ENCODE measurements around the gene HSPA6. TPM values are rescaled to one million over a fixed set of nuclear protein-coding genes. Genes with fewer than 3 reads are reported as not detected.

Gene HSPA6
- total RNA-seq: 0.96 and 2.3 TPM in 2 replicates

GRCh38 chr1:161523817-161524741 is at the start of gene HSPA6:
TSS of gene HSPA6 (plus strand) at chr1:161524540. CDS start at chr1:161524659, 119 bp downstream.

GRCh38 chr1:161549652-161550051 is 25.3 kb downstream of the HSPA6 start, which contains the start of gene FCGR3A:
TSS of gene FCGR3A (minus strand) at chr1:161549818. CDS start at chr1:161549736, 82 bp downstream.

Other genes with a start within 250 kb of the HSPA6 start
- 1.7 and 2.3 TPM in 2 replicates for gene MPZ, start 214.6 kb upstream of the HSPA6 start, total RNA-seq
- 21.4 and 23.6 TPM in 2 replicates for gene SDHC, start 210.2 kb upstream of the HSPA6 start, total RNA-seq
- gene CFAP126, start 156.7 kb upstream of the HSPA6 start, total RNA-seq: not detected in 2 replicates
- under 0.01 and 0.28 TPM in 2 replicates for gene FCGR2A, start 19.1 kb upstream of the HSPA6 start, total RNA-seq
- not detected in 2 replicates for gene FCGR3A, start 25.3 kb downstream of the HSPA6 start, total RNA-seq
- gene FCGR3B, start 106.6 kb downstream of the HSPA6 start, total RNA-seq: not detected in 2 replicates
- gene FCGR2B, start 138.6 kb downstream of the HSPA6 start, total RNA-seq: not detected in 2 replicates
- gene FCRLA, start 182.7 kb downstream of the HSPA6 start, total RNA-seq: 1.7 and 2.3 TPM in 2 replicates
- gene FCRLB, start 197.0 kb downstream of the HSPA6 start, total RNA-seq: 3.1 and 3.8 TPM in 2 replicates
- 24.0 and 26.5 TPM in 2 replicates for gene DUSP12, start 225.2 kb downstream of the HSPA6 start, total RNA-seq
- gene ATF6, start 241.8 kb downstream of the HSPA6 start, total RNA-seq: 23.2 and 27.6 TPM in 2 replicates

Measured in regular cardiac myocyte (primary cell).